Measurements from ENCODE around the gene TRPM3. TPM values are rescaled to one million over a fixed set of nuclear protein-coding genes. Genes with fewer than 3 reads are reported as not detected.

Gene TRPM3
- total and polyA plus RNA-seq, 12 donors = 0.27 to 5.3 (median 1.8) TPM

DNA sequence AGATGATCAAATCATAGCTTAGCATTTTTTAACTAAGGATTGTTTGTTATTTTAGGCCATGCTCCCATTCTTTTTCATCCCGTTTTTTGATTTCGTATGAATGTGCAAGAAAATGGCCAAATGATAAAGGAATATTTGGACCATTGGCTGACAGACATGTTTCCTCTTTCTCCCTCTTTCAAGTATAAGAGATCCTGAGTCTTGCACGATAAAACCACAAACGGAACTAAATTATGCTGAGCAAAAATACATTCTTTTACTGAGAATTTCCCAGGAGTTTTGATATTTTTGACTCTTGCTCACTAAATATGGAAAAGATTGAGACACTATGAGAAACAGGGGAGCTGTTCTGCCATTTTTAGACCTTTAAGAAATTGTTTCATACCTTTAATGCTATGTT lies 616.6 kb downstream of the TRPM3 start:
- peaks cover 7 to 22% of the 10 kb centered on the region in 2 donors for H3K4me1 ChIP-seq (replicated peaks in 1 of 2)
- H3K9me3 ChIP-seq (replicated peaks in 1 of 3) = no peaks in the 10 kb centered on the region
- H3K27ac ChIP-seq = peak overlapping the region in 1 of 5 donors; percentile 24
- WGBS, 4 donors = 39 to 60% (median 43%) methylated on average over 4 of the region's 4 CpGs
- DNase-seq = no peak
- TF ChIP-seq, protein P1, sequence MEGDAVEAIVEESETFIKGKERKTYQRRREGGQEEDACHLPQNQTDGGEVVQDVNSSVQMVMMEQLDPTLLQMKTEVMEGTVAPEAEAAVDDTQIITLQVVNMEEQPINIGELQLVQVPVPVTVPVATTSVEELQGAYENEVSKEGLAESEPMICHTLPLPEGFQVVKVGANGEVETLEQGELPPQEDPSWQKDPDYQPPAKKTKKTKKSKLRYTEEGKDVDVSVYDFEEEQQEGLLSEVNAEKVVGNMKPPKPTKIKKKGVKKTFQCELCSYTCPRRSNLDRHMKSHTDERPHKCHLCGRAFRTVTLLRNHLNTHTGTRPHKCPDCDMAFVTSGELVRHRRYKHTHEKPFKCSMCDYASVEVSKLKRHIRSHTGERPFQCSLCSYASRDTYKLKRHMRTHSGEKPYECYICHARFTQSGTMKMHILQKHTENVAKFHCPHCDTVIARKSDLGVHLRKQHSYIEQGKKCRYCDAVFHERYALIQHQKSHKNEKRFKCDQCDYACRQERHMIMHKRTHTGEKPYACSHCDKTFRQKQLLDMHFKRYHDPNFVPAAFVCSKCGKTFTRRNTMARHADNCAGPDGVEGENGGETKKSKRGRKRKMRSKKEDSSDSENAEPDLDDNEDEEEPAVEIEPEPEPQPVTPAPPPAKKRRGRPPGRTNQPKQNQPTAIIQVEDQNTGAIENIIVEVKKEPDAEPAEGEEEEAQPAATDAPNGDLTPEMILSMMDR (IDR thresholded peaks at IDR 0.05) = no peak
- TF ChIP-seq POLR2A (IDR thresholded peaks at IDR 0.05) = no peak
- no peaks in the 10 kb centered on the region for H3K27me3 ChIP-seq
- no peak overlapping the region for H3K4me3 ChIP-seq
- H3K36me3 ChIP-seq (replicated peaks in 1 of 2) = no peaks in the 10 kb centered on the region
- intact Hi-C loops (cut with DNase I) = no loop called here

GRCh38 chr9:70502690-70503089 lies 618.7 kb downstream of the TRPM3 start:
- Histone ChIP-seq H3K4me3 (no peak overlapping the region), H3K4me1 (replicated peaks in 1 of 2) (peaks cover 7 to 22% of the 10 kb centered on the region in 2 donors), H3K27ac (peak overlapping the region in 4 of 5 donors; percentile 10 to 55 (median 22)), H3K9me3 (replicated peaks in 1 of 3) (no peaks in the 10 kb centered on the region), H3K36me3 (replicated peaks in 1 of 2) (no peaks in the 10 kb centered on the region), H3K27me3 (no peaks in the 10 kb centered on the region)
- DNase-seq = no peak
- intact Hi-C loops (cut with DNase I) = no loop called here
- TF ChIP-seq, protein P1 (IDR thresholded peaks at IDR 0.05) = no peak
- TF ChIP-seq POLR2A (IDR thresholded peaks at IDR 0.05) = no peak
- 14 to 27% (median 19%) methylated on average over 1 of the region's 1 CpG for WGBS, 4 donors

DNA sequence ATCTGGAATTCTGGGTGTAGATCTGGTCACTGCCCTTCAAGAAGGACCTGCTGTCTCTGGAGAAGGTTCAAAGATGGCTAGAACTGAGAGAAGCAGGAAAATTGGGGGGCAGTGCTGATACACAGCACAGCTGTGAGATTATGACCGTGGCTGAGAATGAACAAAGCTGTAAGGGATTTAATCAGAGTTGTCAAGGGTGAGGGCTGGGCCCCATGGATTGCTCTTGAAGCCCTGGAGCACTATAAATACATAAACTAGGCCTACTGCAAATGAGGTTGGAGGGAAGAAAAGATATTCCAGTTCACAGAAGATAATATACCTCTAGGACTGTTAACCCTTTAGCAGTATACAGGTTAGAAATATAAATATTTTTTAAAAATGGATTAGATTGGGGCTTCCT lies 620.6 kb downstream of the TRPM3 start:
- DNase-seq = no peak
- WGBS, 4 donors = 71 to 93% (median 92%) methylated on average over 1 of the region's 1 CpG
- Histone ChIP-seq H3K27ac (no peak overlapping the region), H3K4me3 (no peak overlapping the region), H3K36me3 (replicated peaks in 1 of 2) (no peaks in the 10 kb centered on the region), H3K9me3 (replicated peaks in 1 of 3) (no peaks in the 10 kb centered on the region), H3K4me1 (replicated peaks in 1 of 2) (peaks cover 7 to 28% of the 10 kb centered on the region in 2 donors), H3K27me3 (no peaks in the 10 kb centered on the region)
- intact Hi-C loops (cut with DNase I) = no loop called here
- TF ChIP-seq, protein P1 (IDR thresholded peaks at IDR 0.05) = no peak
- TF ChIP-seq POLR2A (IDR thresholded peaks at IDR 0.05) = no peak

GRCh38 chr9:70499621-70500020 lies 621.8 kb downstream of the TRPM3 start:
- no peak for TF ChIP-seq POLR2A (IDR thresholded peaks at IDR 0.05)
- TF ChIP-seq, protein P1 (IDR thresholded peaks at IDR 0.05) = no peak
- Histone ChIP-seq H3K27me3 (no peaks in the 10 kb centered on the region), H3K4me1 (replicated peaks in 1 of 2) (peaks cover 7 to 25% of the 10 kb centered on the region in 2 donors), H3K4me3 (no peak overlapping the region), H3K9me3 (replicated peaks in 1 of 3) (no peaks in the 10 kb centered on the region), H3K27ac (no peak overlapping the region), H3K36me3 (replicated peaks in 1 of 2) (no peaks in the 10 kb centered on the region)
- 81 to 86% (median 83%) methylated on average over 1 of the region's 1 CpG for WGBS, 4 donors
- no peak for DNase-seq
- intact Hi-C loops (cut with DNase I) = no loop called here

Data from adrenal gland (tissue), 12 donors.